Measurements from ENCODE around the gene GTPBP4. TPM values are rescaled to one million over a fixed set of nuclear protein-coding genes. Genes with fewer than 3 reads are reported as not detected.

GTPBP4 gene
- total and polyA plus RNA-seq, 2 of the 13 experiments (the other 11 are each of a cell fraction or from before 2014, with no cell fraction given), result 24.1 to 85.5 TPM

DNA sequence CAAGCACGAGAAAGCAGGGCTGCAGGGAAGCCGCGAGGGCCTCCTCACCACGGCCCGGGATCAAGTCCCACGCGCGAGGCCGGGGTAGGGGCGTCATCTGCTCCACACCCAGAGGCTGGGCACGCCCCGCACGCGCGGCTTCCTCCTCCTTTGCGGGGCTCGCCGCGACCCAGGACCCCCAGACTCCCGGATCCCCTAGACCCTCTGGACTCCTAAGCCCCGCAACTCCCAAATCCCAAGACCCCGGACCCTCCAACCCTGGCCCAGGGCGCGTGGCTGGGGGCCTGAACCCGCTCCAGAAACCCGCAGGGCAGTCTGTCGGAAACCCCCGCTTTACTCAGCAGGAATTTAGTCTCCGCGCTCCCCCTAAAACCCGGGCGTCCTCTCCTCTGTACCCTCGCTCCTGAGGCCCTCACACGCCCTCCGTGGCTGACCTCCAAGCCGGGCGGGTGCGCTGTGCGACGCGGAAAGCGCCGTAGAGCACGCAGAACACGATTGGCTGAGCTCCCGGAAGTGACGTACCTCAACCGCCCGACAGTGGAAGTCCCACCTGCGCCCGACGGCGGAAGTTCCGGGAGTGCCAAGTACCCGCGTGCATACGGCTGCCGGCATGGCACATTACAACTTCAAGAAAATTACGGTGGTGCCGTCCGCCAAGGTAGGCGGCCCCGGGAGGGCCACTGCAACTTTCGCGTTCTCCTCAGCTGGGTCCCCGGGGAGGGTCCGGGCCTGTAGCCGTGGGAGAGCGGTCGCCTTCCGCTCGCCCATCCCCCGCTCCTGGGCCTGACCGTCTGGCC lies at the start of gene GTPBP4 (continued):
- peak; percentile 86; the same call in 1 of the 2 replicates for TF ChIP-seq ZNF44 (CRISPR knock-in tag; IDR thresholded peaks at IDR 0.05)
- TF ChIP-seq, protein P1, sequence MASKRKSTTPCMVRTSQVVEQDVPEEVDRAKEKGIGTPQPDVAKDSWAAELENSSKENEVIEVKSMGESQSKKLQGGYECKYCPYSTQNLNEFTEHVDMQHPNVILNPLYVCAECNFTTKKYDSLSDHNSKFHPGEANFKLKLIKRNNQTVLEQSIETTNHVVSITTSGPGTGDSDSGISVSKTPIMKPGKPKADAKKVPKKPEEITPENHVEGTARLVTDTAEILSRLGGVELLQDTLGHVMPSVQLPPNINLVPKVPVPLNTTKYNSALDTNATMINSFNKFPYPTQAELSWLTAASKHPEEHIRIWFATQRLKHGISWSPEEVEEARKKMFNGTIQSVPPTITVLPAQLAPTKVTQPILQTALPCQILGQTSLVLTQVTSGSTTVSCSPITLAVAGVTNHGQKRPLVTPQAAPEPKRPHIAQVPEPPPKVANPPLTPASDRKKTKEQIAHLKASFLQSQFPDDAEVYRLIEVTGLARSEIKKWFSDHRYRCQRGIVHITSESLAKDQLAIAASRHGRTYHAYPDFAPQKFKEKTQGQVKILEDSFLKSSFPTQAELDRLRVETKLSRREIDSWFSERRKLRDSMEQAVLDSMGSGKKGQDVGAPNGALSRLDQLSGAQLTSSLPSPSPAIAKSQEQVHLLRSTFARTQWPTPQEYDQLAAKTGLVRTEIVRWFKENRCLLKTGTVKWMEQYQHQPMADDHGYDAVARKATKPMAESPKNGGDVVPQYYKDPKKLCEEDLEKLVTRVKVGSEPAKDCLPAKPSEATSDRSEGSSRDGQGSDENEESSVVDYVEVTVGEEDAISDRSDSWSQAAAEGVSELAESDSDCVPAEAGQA (IDR thresholded peaks at IDR 0.05; ENCODE audit: low read depth), result peak; percentile 66; the same call in 1 of the 2 replicates
- TF ChIP-seq, protein P1 (CRISPR knock-in tag; IDR thresholded peaks at IDR 0.05; ENCODE audit: borderline replicate concordance), result peak; percentile 74; the same call in 1 of the 2 replicates
- TF ChIP-seq ZNF414 (CRISPR knock-in tag; IDR thresholded peaks at IDR 0.05), result peak; percentile 27; the same call in 1 of the 2 replicates
- TF ChIP-seq ZNF652 (CRISPR knock-in tag; IDR thresholded peaks at IDR 0.05; ENCODE audit: borderline replicate concordance, low read depth), result no peak
- TF ChIP-seq TRIM24 (CRISPR knock-in tag; IDR thresholded peaks at IDR 0.05), result no peak
- TF ChIP-seq, protein P2, sequence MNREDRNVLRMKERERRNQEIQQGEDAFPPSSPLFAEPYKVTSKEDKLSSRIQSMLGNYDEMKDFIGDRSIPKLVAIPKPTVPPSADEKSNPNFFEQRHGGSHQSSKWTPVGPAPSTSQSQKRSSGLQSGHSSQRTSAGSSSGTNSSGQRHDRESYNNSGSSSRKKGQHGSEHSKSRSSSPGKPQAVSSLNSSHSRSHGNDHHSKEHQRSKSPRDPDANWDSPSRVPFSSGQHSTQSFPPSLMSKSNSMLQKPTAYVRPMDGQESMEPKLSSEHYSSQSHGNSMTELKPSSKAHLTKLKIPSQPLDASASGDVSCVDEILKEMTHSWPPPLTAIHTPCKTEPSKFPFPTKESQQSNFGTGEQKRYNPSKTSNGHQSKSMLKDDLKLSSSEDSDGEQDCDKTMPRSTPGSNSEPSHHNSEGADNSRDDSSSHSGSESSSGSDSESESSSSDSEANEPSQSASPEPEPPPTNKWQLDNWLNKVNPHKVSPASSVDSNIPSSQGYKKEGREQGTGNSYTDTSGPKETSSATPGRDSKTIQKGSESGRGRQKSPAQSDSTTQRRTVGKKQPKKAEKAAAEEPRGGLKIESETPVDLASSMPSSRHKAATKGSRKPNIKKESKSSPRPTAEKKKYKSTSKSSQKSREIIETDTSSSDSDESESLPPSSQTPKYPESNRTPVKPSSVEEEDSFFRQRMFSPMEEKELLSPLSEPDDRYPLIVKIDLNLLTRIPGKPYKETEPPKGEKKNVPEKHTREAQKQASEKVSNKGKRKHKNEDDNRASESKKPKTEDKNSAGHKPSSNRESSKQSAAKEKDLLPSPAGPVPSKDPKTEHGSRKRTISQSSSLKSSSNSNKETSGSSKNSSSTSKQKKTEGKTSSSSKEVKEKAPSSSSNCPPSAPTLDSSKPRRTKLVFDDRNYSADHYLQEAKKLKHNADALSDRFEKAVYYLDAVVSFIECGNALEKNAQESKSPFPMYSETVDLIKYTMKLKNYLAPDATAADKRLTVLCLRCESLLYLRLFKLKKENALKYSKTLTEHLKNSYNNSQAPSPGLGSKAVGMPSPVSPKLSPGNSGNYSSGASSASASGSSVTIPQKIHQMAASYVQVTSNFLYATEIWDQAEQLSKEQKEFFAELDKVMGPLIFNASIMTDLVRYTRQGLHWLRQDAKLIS (CRISPR knock-in tag; IDR thresholded peaks at IDR 0.05), result no peak
- TF ChIP-seq PAXIP1 (CRISPR knock-in tag; conservative IDR thresholded peaks at IDR 0.05), result 0 out of 2 replicates have a peak, but pooled peaks have one; percentile 25
- peak; percentile 65; the same call in 1 of the 2 replicates for TF ChIP-seq NR2C2 (CRISPR knock-in tag; IDR thresholded peaks at IDR 0.05; ENCODE audit: borderline replicate concordance)
- TF ChIP-seq, protein P3, sequence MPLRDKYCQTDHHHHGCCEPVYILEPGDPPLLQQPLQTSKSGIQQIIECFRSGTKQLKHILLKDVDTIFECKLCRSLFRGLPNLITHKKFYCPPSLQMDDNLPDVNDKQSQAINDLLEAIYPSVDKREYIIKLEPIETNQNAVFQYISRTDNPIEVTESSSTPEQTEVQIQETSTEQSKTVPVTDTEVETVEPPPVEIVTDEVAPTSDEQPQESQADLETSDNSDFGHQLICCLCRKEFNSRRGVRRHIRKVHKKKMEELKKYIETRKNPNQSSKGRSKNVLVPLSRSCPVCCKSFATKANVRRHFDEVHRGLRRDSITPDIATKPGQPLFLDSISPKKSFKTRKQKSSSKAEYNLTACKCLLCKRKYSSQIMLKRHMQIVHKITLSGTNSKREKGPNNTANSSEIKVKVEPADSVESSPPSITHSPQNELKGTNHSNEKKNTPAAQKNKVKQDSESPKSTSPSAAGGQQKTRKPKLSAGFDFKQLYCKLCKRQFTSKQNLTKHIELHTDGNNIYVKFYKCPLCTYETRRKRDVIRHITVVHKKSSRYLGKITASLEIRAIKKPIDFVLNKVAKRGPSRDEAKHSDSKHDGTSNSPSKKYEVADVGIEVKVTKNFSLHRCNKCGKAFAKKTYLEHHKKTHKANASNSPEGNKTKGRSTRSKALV (CRISPR knock-in tag; IDR thresholded peaks at IDR 0.05), result 0 out of 2 replicates have a peak, but pooled peaks have one; percentile 75
- no peak for TF ChIP-seq HMG20A (CRISPR knock-in tag; IDR thresholded peaks at IDR 0.05; ENCODE audit: borderline replicate concordance)

Measured in HepG2 (cell line).